A673 (cell line): ENCODE measurements around the gene ERVK3-1. TPM values are rescaled to one million over a fixed set of nuclear protein-coding genes. Genes with fewer than 3 reads are reported as not detected.
A peak's percentile ranks its signal among the peaks of the same experiment; 100 is the strongest.

Experiments used
- BruUV-seq: library from RNA; stranded (reverse); fragments of 400-500 nt; replicated peaks from 2 replicates; lab custom pipeline; 2021; lab: Mats Ljungman, UMichigan
- CTCF ChIA-PET: fragments of 300-600 bp; sonication (Branson Sonifier 250); formaldehyde crosslinking; loops from one replicate; lab custom pipeline; 2022; ENCODE audit warnings: antibody characterized with exemption; lab: Charles Lee
- POLR2A ChIA-PET: fragments of 300-600 bp; sonication (Branson Sonifier 250); formaldehyde crosslinking; loops from one replicate; lab custom pipeline; 2022; ENCODE audit warnings: antibody characterized with exemption; ENCODE audit not compliant: low non-redundant PET; lab: Charles Lee
- DNase-seq: peaks from one replicate; pipeline ENCODE4 v3.0.0-alpha.2; 2015; ENCODE audit warnings: low spot score
- H3K27ac ChIP-seq: fragments of 200-600 bp; sonication (generic); 2 replicates; pipeline ENCODE4 v1.5.1; 2016; ENCODE audit warnings: mixed run types, low read depth, mild to moderate bottlenecking, mixed read lengths, antibody characterized with exemption, low read length; ENCODE audit not compliant: poor library complexity, severe bottlenecking
- H3K27me3 ChIP-seq: fragments of 200-600 bp; sonication (generic); replicated peaks from 2 replicates; pipeline ENCODE4 v1.6.1; 2017; ENCODE audit warnings: mixed run types, low read depth, mild to moderate bottlenecking, mixed read lengths, antibody characterized with exemption, low read length; ENCODE audit not compliant: insufficient read depth, poor library complexity
- H3K36me3 ChIP-seq: fragments of 200-600 bp; sonication (generic); 2 replicates; pipeline ENCODE4 v1.6.1; 2016; ENCODE audit warnings: mixed run types, mild to moderate bottlenecking, mixed read lengths, antibody characterized with exemption, low read length; ENCODE audit not compliant: insufficient read depth, poor library complexity, severe bottlenecking
- H3K4me1 ChIP-seq: fragments of 200-600 bp; sonication (generic); 2 replicates; pipeline ENCODE4 v1.6.1; 2017; ENCODE audit warnings: mixed run types, mild to moderate bottlenecking, mixed read lengths, antibody characterized with exemption, low read length; ENCODE audit not compliant: insufficient read depth, poor library complexity, severe bottlenecking
- H3K4me3 ChIP-seq: fragments of 200-600 bp; sonication (generic); 2 replicates; pipeline ENCODE4 v1.5.1; 2016; ENCODE audit warnings: low read depth, mixed run types, mild to moderate bottlenecking, mixed read lengths, low read length; ENCODE audit not compliant: poor library complexity, severe bottlenecking
- H3K9me3 ChIP-seq: fragments of 200-600 bp; sonication (generic); 2 replicates; pipeline ENCODE4 v1.6.1; 2016; ENCODE audit warnings: mixed run types, low read depth, mild to moderate bottlenecking, mixed read lengths, antibody characterized with exemption, low read length; ENCODE audit not compliant: poor library complexity, severe bottlenecking
- CTCF ChIP-seq: fragments of 300-800, 200-600 bp; sonication (generic); conservative IDR thresholded peaks from 2 replicates; pipeline ENCODE4 v1.5.1; 2017; ENCODE audit warnings: low read depth, mild to moderate bottlenecking, antibody characterized with exemption, low read length, moderate library complexity, mixed read lengths
- EZH2 ChIP-seq: fragments of 200-600 bp; sonication (generic); IDR thresholded peaks from 2 replicates; pipeline ENCODE4 v1.6.1; 2017; ENCODE audit warnings: borderline replicate concordance, low read depth, mild to moderate bottlenecking, mixed read lengths, antibody characterized with exemption, low read length; ENCODE audit not compliant: poor library complexity, severe bottlenecking
- intact Hi-C: fragments of 100-400 bp; cut with micrococcal nuclease; formaldehyde crosslinking; loops from one replicate; pipeline ENCODE4 v1.10.0; 2022; ENCODE audit not compliant: unreplicated experiment
- total RNA-seq: library from RNA; stranded (reverse); gene quantifications from 2 replicates; pipeline ENCODE4 v1.2.3, GENCODE V29; 2021

Gene ERVK3-1
- total RNA-seq, 1 experiment from 2014 or later, result 77.1 TPM

GRCh38 chr19:58300620-58301019 lies 4.6 kb upstream of the ERVK3-1 start:
- H3K4me3 ChIP-seq, result no peak overlapping the region
- intact Hi-C loops, result no loop called here
- no peaks in the 10 kb centered on the region for H3K4me1 ChIP-seq
- TF ChIP-seq CTCF (no peak), EZH2 (no peak)
- DNase-seq, result no peak
- H3K9me3 ChIP-seq, result no peaks in the 10 kb centered on the region
- POLR2A ChIA-PET, result interaction anchor here (0.6 kb wide), 1 partner anchor 68 kb away, joined by 3 read pairs; no protein-coding TSS in a partner anchor
- H3K36me3 ChIP-seq, result peaks cover 30% of the 10 kb centered on the region
- no peak overlapping the region for H3K27ac ChIP-seq
- H3K27me3 ChIP-seq, result no peaks in the 10 kb centered on the region
- CTCF ChIA-PET, result no interaction called here
- no TSS peak for BruUV-seq

- intact Hi-C loops, result loop anchor here (2.0 kb wide), 2 partner anchors 25 to 77 kb away; partner anchors contain the start of genes ZNF8 and ZNF837
- peaks cover 33% of the 10 kb centered on the region for H3K36me3 ChIP-seq
- peaks cover 8% of the 10 kb centered on the region for H3K4me1 ChIP-seq
- H3K9me3 ChIP-seq, result no peaks in the 10 kb centered on the region
- BruUV-seq, result no TSS peak
- ChIA-PET CTCF (no interaction called here), POLR2A (interaction anchor here (0.6 kb wide), 1 partner anchor 30 kb away, joined by 3 read pairs; no protein-coding TSS in a partner anchor)
- no peaks in the 10 kb centered on the region for H3K27me3 ChIP-seq
- TF ChIP-seq CTCF (no peak), EZH2 (no peak)
- peak overlapping the region; percentile 87 for H3K27ac ChIP-seq
- H3K4me3 ChIP-seq, result peak overlapping the region; percentile 83
- DNase-seq, result no peak
Observed at GRCh38 chr19:58304255-58304654, 922 bp upstream of the ERVK3-1 start.

- no peak for TF ChIP-seq EZH2
- no peak for TF ChIP-seq CTCF
- Histone ChIP-seq H3K36me3 (peaks cover 38% of the 10 kb centered on the region), H3K27ac (peak overlapping the region; percentile 87), H3K9me3 (no peaks in the 10 kb centered on the region), H3K27me3 (no peaks in the 10 kb centered on the region), H3K4me1 (peaks cover 8% of the 10 kb centered on the region), H3K4me3 (peak overlapping the region; percentile 83)
- no TSS peak for BruUV-seq
- intact Hi-C loops, result loop anchor here (2.0 kb wide), 2 partner anchors 26 to 76 kb away; partner anchors contain the start of genes ZNF8 and ZNF837
- ChIA-PET POLR2A (interaction anchor here (0.6 kb wide), 1 partner anchor 31 kb away, joined by 3 read pairs; no protein-coding TSS in a partner anchor), CTCF (interaction anchor here (0.6 kb wide), 1 partner anchor 209 kb away, joined by 4 read pairs; no protein-coding TSS in a partner anchor)
- DNase-seq, result no peak
Observed at GRCh38 chr19:58304748-58305064, 471 bp upstream of the ERVK3-1 start.
